ENCODE data around the gene FASN. TPM values are rescaled to one million over a fixed set of nuclear protein-coding genes. Genes with fewer than 3 reads are reported as not detected.

The FASN gene
- total RNA-seq, 1 experiment from 2014 or later = 69.2 TPM

- DNase-seq (ENCODE audit: low read depth) = no peak
These were observed 9.0 kb downstream of the FASN start for GRCh38 chr17:82088838-82089722.

DNA sequence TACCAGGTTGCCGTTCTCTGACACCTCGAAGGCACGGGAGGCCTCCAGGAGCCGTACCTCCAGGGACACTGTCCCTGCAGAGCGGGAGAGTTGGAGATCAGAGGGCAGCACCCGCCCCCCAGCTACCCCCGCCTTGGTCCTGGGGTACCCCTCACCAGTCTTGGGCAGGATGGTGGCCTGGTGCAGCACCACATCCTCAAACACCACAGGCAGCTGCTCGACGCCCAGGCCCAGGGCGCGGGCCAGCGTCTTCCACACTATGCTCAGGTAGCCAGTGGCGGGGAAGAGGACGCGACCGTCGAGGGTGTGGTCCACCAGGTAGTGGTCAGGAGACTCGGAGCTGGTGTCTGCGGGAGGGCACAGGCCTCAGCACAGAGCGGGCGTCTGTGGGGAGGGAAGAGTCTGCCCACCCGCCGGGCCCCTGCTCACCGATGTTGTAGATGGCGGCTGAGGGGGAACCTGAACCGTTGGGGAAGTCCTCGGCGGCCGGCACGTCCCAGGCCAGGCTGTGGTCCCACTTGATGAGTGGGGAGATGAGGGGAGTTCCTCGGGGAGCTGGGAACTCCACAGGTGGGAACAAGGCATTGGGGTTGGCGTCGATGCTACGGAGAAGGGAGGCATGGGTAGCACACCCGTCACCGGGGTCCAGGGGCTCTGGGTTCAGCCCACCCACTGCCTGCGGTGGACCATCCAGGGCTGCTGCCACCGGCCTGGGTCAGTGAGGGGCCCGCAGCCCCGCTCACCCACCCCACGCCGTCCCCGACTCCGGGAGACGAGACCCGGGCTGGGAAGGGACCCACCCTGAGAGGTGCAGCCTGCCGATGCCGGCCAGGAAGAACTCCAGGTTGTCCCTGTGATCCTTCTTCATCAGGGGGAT is 9.8 kb downstream of the FASN start:
- DNase-seq (ENCODE audit: low read depth) = no peak

DNA sequence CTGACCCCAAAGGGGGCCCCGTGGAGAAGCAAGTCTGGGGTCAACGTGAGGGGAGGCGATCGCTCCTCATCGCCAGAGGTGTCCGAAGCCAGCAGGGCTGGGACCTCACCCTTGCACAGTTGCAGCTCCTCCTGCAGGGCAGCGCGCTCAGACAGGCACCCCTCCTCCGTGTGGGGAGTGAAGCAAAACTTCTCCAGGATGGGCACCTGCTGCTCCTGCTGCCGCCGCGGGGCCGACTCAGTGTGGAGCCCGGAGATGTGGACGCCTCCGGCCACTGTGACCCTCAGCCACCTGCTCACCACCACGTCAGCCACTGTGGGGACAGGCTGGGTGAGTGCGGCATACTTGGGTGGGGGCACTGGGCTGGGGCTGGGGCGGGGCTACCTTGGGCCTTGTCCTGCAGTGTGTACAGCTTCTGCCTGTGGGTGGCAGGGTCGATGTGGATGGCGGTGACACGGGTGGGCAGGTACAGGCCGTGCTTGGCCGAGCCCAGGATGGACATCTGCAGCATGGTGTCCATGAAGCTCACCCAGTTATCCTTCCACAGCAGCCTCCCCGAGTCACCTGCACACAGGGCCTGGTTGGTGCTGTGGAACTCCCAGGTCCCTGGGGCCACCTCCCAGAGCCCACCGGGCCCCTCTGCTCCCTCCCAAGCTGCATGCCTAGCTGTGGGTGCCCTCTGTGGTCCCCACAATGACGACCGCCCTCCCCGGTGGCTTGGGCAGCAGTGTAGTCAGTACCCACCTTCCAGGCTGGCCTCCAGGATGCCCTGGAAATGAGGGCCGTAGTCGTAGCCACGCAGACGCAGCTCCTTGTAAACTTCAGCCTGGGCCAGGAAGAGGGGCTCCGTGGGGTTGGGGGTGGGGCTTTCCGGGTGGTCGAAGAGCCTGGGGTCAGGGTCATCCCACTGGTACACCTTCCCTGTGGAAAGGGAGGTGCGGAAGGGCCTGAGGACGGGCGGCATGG is 10.8 kb downstream of the FASN start:
- no peak for DNase-seq (ENCODE audit: low read depth)

- no peak for DNase-seq (ENCODE audit: low read depth)
These were observed 11.9 kb downstream of the FASN start for GRCh38 chr17:82085931-82086764.

GRCh38 chr17:82085031-82085861 is 12.8 kb downstream of the FASN start:
- DNase-seq (ENCODE audit: low read depth) = no peak

GRCh38 chr17:82084373-82085030 is 13.5 kb downstream of the FASN start:
- no peak for DNase-seq (ENCODE audit: low read depth)

DNA sequence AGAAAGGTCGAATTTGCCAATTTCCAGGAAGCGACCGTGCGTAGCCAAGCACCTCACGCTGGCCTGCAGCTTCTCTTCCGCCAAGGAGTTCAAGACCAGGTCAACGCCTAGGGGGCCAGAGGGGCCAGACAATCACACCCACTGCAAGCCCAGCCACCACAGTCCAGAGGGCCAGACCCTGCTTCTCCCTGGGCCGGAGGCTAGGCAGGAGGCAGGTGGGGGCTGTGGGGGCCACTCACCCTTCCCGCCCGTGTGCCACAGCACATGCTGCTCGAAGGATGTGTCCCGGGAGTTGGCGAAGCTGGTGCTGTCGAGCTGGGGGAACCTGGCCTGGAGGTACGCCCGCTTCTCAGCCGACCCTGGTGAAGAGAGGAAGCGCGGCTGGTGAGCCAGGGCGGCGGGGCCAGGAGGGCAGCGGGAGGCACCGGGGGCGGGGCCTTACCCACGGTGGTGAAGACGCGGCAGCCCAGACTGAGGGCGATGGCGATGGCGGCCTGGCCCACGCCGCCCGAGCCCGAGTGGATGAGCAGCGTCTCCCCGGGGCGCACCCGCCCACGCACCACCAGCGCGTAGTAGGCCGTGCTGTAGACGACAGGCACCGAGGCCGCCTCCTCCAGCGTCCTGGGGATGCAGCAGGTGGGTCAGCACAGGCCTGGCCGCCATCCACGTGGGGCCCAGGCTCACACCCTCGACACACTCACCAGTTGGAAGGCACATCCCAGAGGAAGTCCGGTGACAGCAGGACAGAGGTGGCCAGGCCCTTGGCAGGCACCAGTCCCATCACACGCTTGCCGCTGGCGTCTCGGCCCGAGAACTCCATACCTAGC is 14.3 kb downstream of the FASN start:
- no peak for DNase-seq (ENCODE audit: low read depth)

GRCh38 chr17:82083009-82083408 is 15.0 kb downstream of the FASN start:
- DNase-seq (ENCODE audit: low read depth) = no peak

- DNase-seq (ENCODE audit: low read depth) = no peak
These were observed 15.6 kb downstream of the FASN start for GRCh38 chr17:82082456-82082855.

DNA sequence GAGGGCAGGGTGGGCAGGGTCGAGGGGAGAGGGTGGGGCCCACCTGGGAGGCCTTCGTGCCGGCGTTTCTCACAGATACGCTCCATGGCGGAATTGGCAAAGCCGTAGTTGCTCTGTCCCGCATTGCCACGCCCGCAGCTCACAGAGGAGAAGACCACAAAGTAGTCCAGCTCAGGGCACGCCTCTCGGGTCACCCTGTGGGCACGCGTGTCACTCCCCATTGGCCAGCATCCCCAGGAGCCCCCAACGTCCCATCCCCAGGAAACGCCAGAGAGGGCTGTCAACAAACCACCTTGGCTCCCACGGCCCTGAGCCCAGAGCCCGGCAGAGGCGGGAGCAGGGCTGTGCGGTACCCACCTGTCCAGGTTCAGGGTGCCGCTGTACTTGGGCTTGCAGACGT is 16.1 kb downstream of the FASN start:
- no peak for DNase-seq (ENCODE audit: low read depth)

- DNase-seq (ENCODE audit: low read depth) = no peak
These were observed 16.5 kb downstream of the FASN start for GRCh38 chr17:82081546-82081945.

DNA sequence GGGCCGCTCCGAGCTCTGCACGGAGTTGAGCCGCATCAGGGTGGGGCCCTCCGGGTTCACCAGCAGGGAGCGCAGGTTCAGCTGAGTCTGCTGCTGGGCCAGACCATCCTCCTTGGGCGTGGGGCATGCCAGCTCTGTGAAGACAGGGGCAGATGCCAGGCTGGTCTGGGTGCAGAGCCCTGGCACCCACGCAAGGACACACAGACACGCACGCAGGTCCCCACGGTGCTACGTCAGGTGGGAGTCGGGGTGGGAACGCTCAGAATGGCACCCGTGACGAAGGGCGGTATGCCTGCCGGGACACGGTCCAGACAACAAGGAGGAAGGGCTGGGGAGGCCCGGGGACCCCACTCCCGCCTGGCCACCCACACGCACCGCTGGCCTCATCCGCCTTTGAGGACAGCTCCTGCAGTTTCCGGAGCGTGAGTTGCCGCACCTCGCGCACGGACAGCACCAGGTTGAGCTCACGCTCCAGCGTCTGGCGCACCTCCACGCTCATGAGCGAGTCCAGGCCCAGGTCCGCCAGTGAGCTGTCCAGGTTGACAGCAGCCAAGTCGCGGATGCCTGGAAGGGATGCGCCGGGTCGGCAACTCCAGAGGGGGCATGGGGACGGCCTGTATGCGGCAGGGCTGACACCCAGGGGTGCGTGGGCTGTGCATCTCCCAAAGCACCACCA is 17.1 kb downstream of the FASN start:
- no peak for DNase-seq (ENCODE audit: low read depth)

DNA sequence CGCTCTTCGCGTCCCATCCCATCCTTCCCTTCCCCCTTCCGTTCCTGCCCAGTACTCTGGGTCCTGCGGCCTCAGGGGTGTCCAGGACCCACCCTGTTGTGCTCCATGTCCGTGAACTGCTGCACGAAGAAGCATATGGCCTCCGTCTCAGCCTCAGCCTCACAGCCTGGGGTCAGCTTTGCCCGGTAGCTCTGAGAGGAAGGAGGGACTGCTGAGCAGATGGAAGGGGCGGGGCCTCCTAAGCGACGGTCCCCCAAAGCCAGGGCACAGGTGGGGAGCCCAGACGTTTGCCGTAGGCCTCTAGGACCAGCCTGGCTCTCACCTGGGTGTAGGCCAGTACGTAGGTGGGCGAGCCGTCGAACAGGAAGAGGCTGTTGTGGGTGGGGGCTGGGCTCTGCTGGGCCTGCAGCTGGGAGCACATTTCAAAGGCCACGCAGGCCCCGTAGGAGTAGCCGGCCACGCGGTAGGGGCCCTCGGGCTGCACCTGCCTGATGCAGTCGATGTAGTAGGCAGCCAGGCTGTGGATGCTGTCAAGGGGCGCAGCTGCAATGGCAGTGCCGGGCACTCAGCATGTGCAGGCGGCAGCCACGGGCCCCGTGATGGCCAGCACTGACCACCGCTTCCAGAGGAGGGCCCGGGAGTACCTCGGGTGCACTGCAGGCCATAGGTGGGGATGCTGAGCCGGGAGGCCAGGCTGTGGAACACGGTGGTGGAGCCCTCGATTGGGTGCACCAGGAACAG is 17.8 kb downstream of the FASN start:
- no peak for DNase-seq (ENCODE audit: low read depth)

DNA sequence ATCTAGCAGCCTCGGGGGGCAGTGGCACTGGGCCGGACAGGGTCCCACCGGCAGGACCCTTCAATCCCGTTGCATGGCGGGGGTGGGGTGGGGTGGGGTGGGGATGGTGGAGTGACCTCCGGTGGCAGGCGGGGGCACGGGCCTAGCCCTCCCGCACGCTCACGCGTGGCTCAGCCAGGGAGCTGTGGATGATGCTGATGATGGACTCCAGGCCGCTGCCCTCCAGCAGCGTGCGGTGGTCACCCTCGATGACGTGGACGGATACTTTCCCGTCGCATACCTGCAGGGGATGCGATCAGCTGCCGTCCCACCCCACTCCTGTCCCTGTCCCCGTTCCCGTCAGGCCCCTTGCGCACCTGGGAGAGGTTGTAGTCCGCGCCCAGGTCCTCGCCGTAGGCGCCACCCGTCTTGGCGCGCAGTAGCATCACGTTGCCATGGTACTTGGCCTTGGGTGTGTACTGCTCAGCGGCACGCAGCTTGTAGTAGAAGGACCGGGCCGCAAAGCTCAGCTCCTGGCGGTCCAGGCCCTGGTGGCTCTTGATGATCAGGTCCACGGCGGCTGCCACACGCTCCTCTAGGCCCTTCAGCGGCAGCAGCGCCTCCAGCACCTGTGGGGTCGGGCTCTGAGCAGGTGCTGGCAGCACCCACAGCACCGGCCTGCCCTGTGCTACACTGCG is 18.9 kb downstream of the FASN start:
- no peak for DNase-seq (ENCODE audit: low read depth)

- no peak for DNase-seq (ENCODE audit: low read depth)
These were observed 19.6 kb downstream of the FASN start for GRCh38 chr17:82078433-82078832.
